Panc1 (cell line): Measurements from ENCODE around the gene ASPSCR1. TPM values are rescaled to one million over a fixed set of nuclear protein-coding genes. Genes with fewer than 3 reads are reported as not detected.
A peak's percentile ranks its signal among the peaks of the same experiment; 100 is the strongest.

Experiments used
- ATAC-seq: fragments of 200-7000 bp; cut with Tn5 transposase; 2 replicates; pipeline ENCODE4 v1.9.1; 2020; ENCODE audit warnings: mild to moderate bottlenecking, moderate library complexity
- BruUV-seq: library from RNA; stranded (reverse); fragments of 400-500 nt; replicated peaks from 2 replicates; lab custom pipeline; 2021; lab: Mats Ljungman, UMichigan
- CTCF ChIA-PET: fragments of 300-600 bp; sonication (Branson Sonifier 250); formaldehyde crosslinking; loops from one replicate; lab custom pipeline; 2022; ENCODE audit warnings: antibody characterized with exemption; lab: Charles Lee
- POLR2A ChIA-PET: fragments of 300-600 bp; sonication (Branson Sonifier 250); formaldehyde crosslinking; loops from one replicate; lab custom pipeline; 2022; ENCODE audit warnings: antibody characterized with exemption; lab: Charles Lee
- DNase-seq: peaks from one replicate; pipeline ENCODE4 v3.0.0-alpha.2; 2010; ENCODE audit warnings: low read depth, low spot score
- H3K27ac ChIP-seq: 2 replicates; pipeline ENCODE4 v1.5.1; 2011; ENCODE audit warnings: mild to moderate bottlenecking, low read length, inconsistent platforms
- H3K27me3 ChIP-seq: fragments of 200-500 bp; sonication (Bioruptor generic); 2 replicates; pipeline ENCODE4 v1.6.0; 2014; ENCODE audit warnings: low read length, inconsistent platforms; ENCODE audit not compliant: control insufficient read depth, insufficient read depth
- H3K36me3 ChIP-seq: fragments of 200-500 bp; sonication (Bioruptor generic); 2 replicates; pipeline ENCODE4 v1.5.1; 2014; ENCODE audit warnings: inconsistent platforms, mild to moderate bottlenecking, low read length, moderate library complexity; ENCODE audit not compliant: control insufficient read depth, insufficient read depth
- H3K4me1 ChIP-seq: 2 replicates; pipeline ENCODE4 v1.5.1; 2011; ENCODE audit warnings: inconsistent platforms, mild to moderate bottlenecking, low read length, moderate library complexity; ENCODE audit not compliant: control insufficient read depth, insufficient read depth
- H3K4me3 ChIP-seq, 2 experiments: 2 replicates each; pipeline ENCODE4 v1.5.1; 2011 to 2012; ENCODE audit warnings: low read depth in 2 of 2, low read length in 2 of 2, mild to moderate bottlenecking in 2 of 2, inconsistent platforms in 1 of 2, moderate library complexity in 1 of 2
- H3K9me3 ChIP-seq: fragments of 200-500 bp; sonication (Bioruptor generic); 2 replicates; pipeline ENCODE4 v1.5.1; 2014; ENCODE audit warnings: low read depth, mild to moderate bottlenecking, inconsistent platforms, low read length, moderate library complexity; ENCODE audit not compliant: control insufficient read depth, insufficient read depth
- CTCF ChIP-seq: fragments of 450-650 bp; IDR thresholded peaks from 2 replicates; pipeline ENCODE4 v1.5.1; 2017; ENCODE audit warnings: mild to moderate bottlenecking
- POLR2AphosphoS5 ChIP-seq: IDR thresholded peaks from 2 replicates; pipeline ENCODE4 v1.6.1; 2012; ENCODE audit warnings: mild to moderate bottlenecking, low read depth, low read length, moderate library complexity
- REST ChIP-seq, 2 experiments: IDR thresholded peaks; 2 replicates each; pipeline ENCODE4 v1.6.1; 2011 to 2012; ENCODE audit warnings: low read depth in 2 of 2, control low read depth in 1 of 2, low read length in 1 of 2, mild to moderate bottlenecking in 1 of 2, moderate library complexity in 1 of 2; ENCODE audit not compliant: insufficient read depth in 1 of 2
- SIN3A ChIP-seq: IDR thresholded peaks from 2 replicates; pipeline ENCODE4 v1.6.1; 2012; ENCODE audit warnings: low read depth, mild to moderate bottlenecking, low read length, moderate library complexity, borderline replicate concordance; ENCODE audit not compliant: insufficient read depth
- TCF7L2 ChIP-seq: IDR thresholded peaks from 2 replicates; pipeline ENCODE4 v1.6.1; 2011; ENCODE audit warnings: mild to moderate bottlenecking, low read depth, low read length, inconsistent platforms
- in situ Hi-C: cut with HindIII; loops from 2 replicates; pipeline ENCODE4 v1.10.0; 2016; ENCODE audit warnings: low sequenced_read_pairs, low pct_unique_long_range_greater_than_20kb
- intact Hi-C: fragments of 100-400 bp; cut with micrococcal nuclease; formaldehyde crosslinking; loops from one replicate; pipeline ENCODE4 v1.10.0; 2022; ENCODE audit not compliant: unreplicated experiment
- total RNA-seq: library from RNA; stranded (reverse); gene quantifications from one replicate; pipeline ENCODE4 v1.2.1, GENCODE V29; 2021; ENCODE audit not compliant: unreplicated experiment

The ASPSCR1 gene
- total RNA-seq, 1 experiment from 2014 or later = 64.7 TPM

GRCh38 chr17:82058230-82058854 is 80.9 kb downstream of the ASPSCR1 start:
- Histone ChIP-seq H3K27me3 (no peaks in the 10 kb centered on the region), H3K36me3 (peaks cover 6% of the 10 kb centered on the region), H3K27ac (no peak overlapping the region), H3K4me3 (no peak overlapping the region), H3K4me1 (peaks cover 18% of the 10 kb centered on the region), H3K9me3 (no peaks in the 10 kb centered on the region)
- CTCF ChIA-PET = no interaction called here
- POLR2A ChIA-PET = no interaction called here
- BruUV-seq = no TSS peak
- ATAC-seq (peak; percentile 6; the same call in 1 of the 2 replicates), DNase-seq (no peak)
- TF ChIP-seq POLR2AphosphoS5 = no peak; the same call in 1 of the 2 replicates
- in situ Hi-C loops (loop anchor here (10.0 kb wide), 1 partner anchor 76 kb away; no protein-coding TSS in a partner anchor), intact Hi-C loops (no loop called here)

GRCh38 chr17:82058855-82059249 is 81.4 kb downstream of the ASPSCR1 start:
- Histone ChIP-seq H3K36me3 (peaks cover 6% of the 10 kb centered on the region), H3K4me3 (no peak overlapping the region), H3K4me1 (peaks cover 17% of the 10 kb centered on the region), H3K27me3 (no peaks in the 10 kb centered on the region), H3K27ac (no peak overlapping the region), H3K9me3 (no peaks in the 10 kb centered on the region)
- CTCF ChIA-PET = no interaction called here
- BruUV-seq = no TSS peak
- DNase-seq (no peak), ATAC-seq (no peak)
- TF ChIP-seq REST (IDR thresholded peaks at IDR 0.05; ENCODE audit: insufficient read depth in 1 of 2, low read depth in 2 of 2, low read length in 1 of 2) (no peak), TCF7L2 (no peak), CTCF (no peak), POLR2AphosphoS5 (no peak), SIN3A (no peak)
- POLR2A ChIA-PET = no interaction called here
- in situ Hi-C loops (loop anchor here (10.0 kb wide), 1 partner anchor 76 kb away; no protein-coding TSS in a partner anchor), intact Hi-C loops (no loop called here)

- in situ Hi-C loops = loop anchor here (10.0 kb wide), 1 partner anchor 75 kb away; no protein-coding TSS in a partner anchor
- peak; percentile 14; the same call in 1 of the 2 replicates for TF ChIP-seq POLR2AphosphoS5
- TF ChIP-seq SIN3A = no peak
- TF ChIP-seq REST (IDR thresholded peaks at IDR 0.05; ENCODE audit: insufficient read depth in 1 of 2, low read depth in 2 of 2, low read length in 1 of 2) = no peak
- TF ChIP-seq TCF7L2 = no peak
- TF ChIP-seq CTCF = no peak
Observed at GRCh38 chr17:82059272-82060000, 82.0 kb downstream of the ASPSCR1 start.

More at GRCh38 chr17:82059272-82060000, 82.0 kb downstream of the ASPSCR1 start:
- DNase-seq (no peak), ATAC-seq (no peak)
- ChIA-PET POLR2A (no interaction called here), CTCF (no interaction called here)
- Histone ChIP-seq H3K9me3 (no peaks in the 10 kb centered on the region), H3K27me3 (no peaks in the 10 kb centered on the region), H3K27ac (no peak overlapping the region), H3K4me1 (peaks cover 23% of the 10 kb centered on the region), H3K4me3 (no peak overlapping the region), H3K36me3 (peaks cover 6% of the 10 kb centered on the region)
- intact Hi-C loops = no loop called here
- no TSS peak for BruUV-seq
